GM20000 (cell line): ENCODE measurements around the gene MTHFR.

ENCODE experiments used
- DNase-seq: peaks from one replicate; pipeline ENCODE4 v3.0.0; 2012; ENCODE audit warnings: low spot score
- CTCF ChIP-seq: IDR thresholded peaks from 2 replicates; pipeline ENCODE4 v1.5.1; 2012; ENCODE audit warnings: mild to moderate bottlenecking, control low read depth; ENCODE audit errors: extremely low read depth, missing control alignments

MTHFR gene

GRCh38 chr1:11845641-11846335, 40.0 kb upstream of the MTHFR start:
- peak; percentile 29 for DNase-seq
- TF ChIP-seq CTCF = no peak

GRCh38 chr1:11842154-11843041, 36.6 kb upstream of the MTHFR start:
- DNase-seq = peak; percentile 49
- no peak for TF ChIP-seq CTCF

GRCh38 chr1:11841245-11842153, 35.7 kb upstream of the MTHFR start:
- no peak for TF ChIP-seq CTCF
- DNase-seq = no peak

GRCh38 chr1:11839727-11840705, 34.3 kb upstream of the MTHFR start:
- no peak for DNase-seq
- TF ChIP-seq CTCF = no peak

- peak; percentile 89 for DNase-seq
- peak; percentile 93 for TF ChIP-seq CTCF
Observed at GRCh38 chr1:11838349-11839272, 32.8 kb upstream of the MTHFR start.
